ENCODE measurements around the gene ANGEL1. TPM values are rescaled to one million over a fixed set of nuclear protein-coding genes. Genes with fewer than 3 reads are reported as not detected.

The ANGEL1 gene
- total RNA-seq, 1 donor from 2014 or later: 9.6 TPM

- Mint-ChIP-seq H3K27ac (ENCODE audit: unreplicated experiment) (peak overlapping the region; percentile 55), H3K36me3 (ENCODE audit: low read depth) (peaks cover 5% of the 10 kb centered on the region), H3K4me1 (ENCODE audit: low read depth) (peaks cover 34% of the 10 kb centered on the region), H3K27me3 (ENCODE audit: low read depth) (no peaks in the 10 kb centered on the region), H3K4me3 (ENCODE audit: unreplicated experiment) (no peak overlapping the region), H3K9me3 (ENCODE audit: low read depth) (no peaks in the 10 kb centered on the region)
- TF ChIP-seq CTCF (IDR thresholded peaks at IDR 0.05): no peak
- no peak for DNase-seq (ENCODE audit: low spot score)
These were observed 29.7 kb downstream of the ANGEL1 start for GRCh38 chr14:76782885-76783566.

GRCh38 chr14:76782115-76782884 lies 30.4 kb downstream of the ANGEL1 start:
- no peak overlapping the region for H3K4me3 Mint-ChIP-seq (ENCODE audit: unreplicated experiment)
- H3K36me3 Mint-ChIP-seq (ENCODE audit: low read depth): peaks cover 1% of the 10 kb centered on the region
- no peaks in the 10 kb centered on the region for H3K9me3 Mint-ChIP-seq (ENCODE audit: low read depth)
- H3K27me3 Mint-ChIP-seq (ENCODE audit: low read depth): no peaks in the 10 kb centered on the region
- peaks cover 34% of the 10 kb centered on the region for H3K4me1 Mint-ChIP-seq (ENCODE audit: low read depth)
- H3K27ac Mint-ChIP-seq (ENCODE audit: unreplicated experiment): peak overlapping the region; percentile 55
- TF ChIP-seq CTCF (IDR thresholded peaks at IDR 0.05): no peak
- no peak for DNase-seq (ENCODE audit: low spot score)

GRCh38 chr14:76781648-76782051 lies 31.0 kb downstream of the ANGEL1 start:
- no peak for DNase-seq (ENCODE audit: low spot score)
- Mint-ChIP-seq H3K9me3 (ENCODE audit: low read depth) (no peaks in the 10 kb centered on the region), H3K27me3 (ENCODE audit: low read depth) (no peaks in the 10 kb centered on the region), H3K4me3 (ENCODE audit: unreplicated experiment) (no peak overlapping the region), H3K4me1 (ENCODE audit: low read depth) (peaks cover 34% of the 10 kb centered on the region), H3K27ac (ENCODE audit: unreplicated experiment) (no peak overlapping the region), H3K36me3 (ENCODE audit: low read depth) (no peaks in the 10 kb centered on the region)
- TF ChIP-seq CTCF (IDR thresholded peaks at IDR 0.05): no peak

- DNase-seq (ENCODE audit: low spot score): no peak
- no peak for TF ChIP-seq CTCF (IDR thresholded peaks at IDR 0.05)
- no peaks in the 10 kb centered on the region for H3K36me3 Mint-ChIP-seq (ENCODE audit: low read depth)
- H3K27ac Mint-ChIP-seq (ENCODE audit: unreplicated experiment): no peak overlapping the region
- no peaks in the 10 kb centered on the region for H3K27me3 Mint-ChIP-seq (ENCODE audit: low read depth)
- H3K4me1 Mint-ChIP-seq (ENCODE audit: low read depth): peaks cover 34% of the 10 kb centered on the region
- H3K4me3 Mint-ChIP-seq (ENCODE audit: unreplicated experiment): no peak overlapping the region
- H3K9me3 Mint-ChIP-seq (ENCODE audit: low read depth): no peaks in the 10 kb centered on the region
These were observed 31.6 kb downstream of the ANGEL1 start for GRCh38 chr14:76780875-76781647.

- Mint-ChIP-seq H3K9me3 (ENCODE audit: low read depth) (no peaks in the 10 kb centered on the region), H3K36me3 (ENCODE audit: low read depth) (no peaks in the 10 kb centered on the region), H3K4me1 (ENCODE audit: low read depth) (peaks cover 32% of the 10 kb centered on the region), H3K27ac (ENCODE audit: unreplicated experiment) (no peak overlapping the region), H3K27me3 (ENCODE audit: low read depth) (no peaks in the 10 kb centered on the region), H3K4me3 (ENCODE audit: unreplicated experiment) (no peak overlapping the region)
- no peak for TF ChIP-seq CTCF (IDR thresholded peaks at IDR 0.05)
- no peak for DNase-seq (ENCODE audit: low spot score)
These were observed 32.3 kb downstream of the ANGEL1 start for GRCh38 chr14:76780360-76780759.

Measured in chondrocyte (in vitro differentiated cells).